H1 (cell line): Measurements from ENCODE around the gene CNGA2. TPM values are rescaled to one million over a fixed set of nuclear protein-coding genes. Genes with fewer than 3 reads are reported as not detected.

Experiments used
- POU5F1 ChIP-seq: IDR thresholded peaks from 2 replicates; pipeline ENCODE4 v1.6.1; 2011; ENCODE audit warnings: low read depth, mild to moderate bottlenecking, low read length, moderate library complexity
- RAD21 ChIP-seq, 2 experiments: IDR thresholded peaks in 1 of 2; conservative IDR thresholded peaks in 1 of 2; 2 replicates each; pipeline ENCODE4 v1.6.1; 2011; ENCODE audit warnings: low read depth in 2 of 2, low read length in 2 of 2, improper control_type of control experiment in 1 of 2, inconsistent platforms in 1 of 2, mild to moderate bottlenecking in 1 of 2, moderate library complexity in 1 of 2
- polyA plus RNA-seq, 7 experiments: library from polyadenylated mRNA; depleted of rRNA in 3 of 7; stranded (reverse) in 5 of 7; unstranded in 2 of 7; fragments of >200 nt in 5 of 7; fragments of 200-250 nt in 2 of 7; gene quantifications; 1 replicate in 5 of 7; 2 replicates in 1 of 7; 4 replicates in 1 of 7; pipeline versions ENCODE4 v1.2.1 to v1.2.3, GENCODE V29; 2011 to 2013; ENCODE audit warnings: missing spikeins in 2 of 7, mixed read lengths in 2 of 7
- total RNA-seq: library from RNA; stranded (reverse); fragmentation: NEBNext Ultra II Directional; extraction: Animal tissue kit (Norgen Biotek cat#: 25700); gene quantifications from 2 replicates; pipeline ENCODE4 v1.2.1, GENCODE V29; 2021
- TF ChIP-seq, protein P1 (sequence below): IDR thresholded peaks from 2 replicates; pipeline ENCODE4 v1.6.1; 2012; ENCODE audit warnings: inconsistent platforms

Gene CNGA2
- total and polyA plus RNA-seq, 2 of the 8 experiments (the other 6 are each of a cell fraction or from before 2014, with no cell fraction given), result not detected

DNA sequence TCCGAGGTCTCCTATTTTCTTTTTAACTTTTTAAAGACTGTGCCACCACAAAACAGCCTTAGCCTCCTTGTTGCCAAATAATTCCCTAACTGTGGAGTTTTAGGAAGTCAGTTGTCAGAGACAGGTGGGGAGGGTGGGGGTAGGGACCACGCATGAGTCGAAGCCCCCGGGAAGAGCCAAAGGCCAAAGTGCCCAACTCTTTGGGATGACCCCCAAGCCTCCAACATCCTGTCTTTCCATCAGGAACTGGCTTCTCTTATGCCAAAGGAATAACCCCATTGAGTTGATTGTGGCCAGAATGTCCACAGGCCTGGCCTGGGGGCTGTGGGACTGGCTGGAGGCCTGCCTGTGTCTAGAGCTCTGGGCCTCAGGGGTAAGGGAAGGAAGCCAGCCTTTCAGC lies 33.5 kb upstream of the CNGA2 start (continued):
- TF ChIP-seq RAD21 (IDR thresholded peaks at IDR 0.05 in 1 of 2, conservative IDR thresholded peaks at IDR 0.05 in 1 of 2; ENCODE audit: low read depth in 2 of 2, low read length in 2 of 2) (no peak), POU5F1 (no peak)
- TF ChIP-seq, protein P1, sequence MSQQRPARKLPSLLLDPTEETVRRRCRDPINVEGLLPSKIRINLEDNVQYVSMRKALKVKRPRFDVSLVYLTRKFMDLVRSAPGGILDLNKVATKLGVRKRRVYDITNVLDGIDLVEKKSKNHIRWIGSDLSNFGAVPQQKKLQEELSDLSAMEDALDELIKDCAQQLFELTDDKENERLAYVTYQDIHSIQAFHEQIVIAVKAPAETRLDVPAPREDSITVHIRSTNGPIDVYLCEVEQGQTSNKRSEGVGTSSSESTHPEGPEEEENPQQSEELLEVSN, result no peak
